CD4-positive, alpha-beta T cell (primary cell): ENCODE results near the gene TH. TPM values are rescaled to one million over a fixed set of nuclear protein-coding genes. Genes with fewer than 3 reads are reported as not detected.

ENCODE experiments used
- ATAC-seq: fragments of 200-7000 bp; cut with Tn5 transposase; one replicate; pipeline ENCODE4 v1.10.0; 2022; ENCODE audit warnings: mild to moderate bottlenecking; ENCODE audit not compliant: poor library complexity
- CTCF ChIA-PET: fragments of 350-600 bp; sonication (Branson Sonifier 250); formaldehyde crosslinking; loops from one replicate; lab custom pipeline; 2021; ENCODE audit warnings: antibody characterized with exemption, inconsistent platforms; lab: Charles Lee
- POLR2A ChIA-PET: fragments of 350-600 bp; sonication (Branson Sonifier 250); formaldehyde crosslinking; loops from one replicate; lab custom pipeline; 2021; ENCODE audit warnings: antibody characterized with exemption, inconsistent platforms; lab: Charles Lee
- DNase-seq, 14 experiments: peaks; one replicate each; pipeline ENCODE4 v3.0.0-alpha.2; 2013 to 2020; ENCODE audit warnings: mixed read lengths in 2 of 14
- H3K27ac ChIP-seq, 2 donors: one replicate each; pipeline versions ENCODE4 v1.5.1 to v1.7.0; 2013; ENCODE audit warnings: low read length in 2 of 2, low read depth in 1 of 2, mild to moderate bottlenecking in 1 of 2
- H3K27me3 ChIP-seq, 2 experiments: 1 replicate in 1 of 2; 2 replicates in 1 of 2; pipeline versions ENCODE4 v1.6.1 to v1.7.0; 2013; ENCODE audit warnings: low read length in 2 of 2, control low read depth in 1 of 2, mild to moderate bottlenecking in 1 of 2, moderate library complexity in 1 of 2; ENCODE audit not compliant: insufficient read depth in 2 of 2, control insufficient read depth in 1 of 2
- H3K36me3 ChIP-seq: one replicate; pipeline ENCODE4 v1.6.1; 2013; ENCODE audit warnings: low read length, control low read depth; ENCODE audit not compliant: insufficient read depth
- H3K4me1 ChIP-seq: one replicate; pipeline ENCODE4 v1.6.1; 2013; ENCODE audit warnings: low read length, control low read depth; ENCODE audit not compliant: insufficient read depth
- H3K4me3 ChIP-seq: one replicate; pipeline ENCODE4 v1.5.1; 2013; ENCODE audit warnings: mild to moderate bottlenecking, low read length, moderate library complexity
- H3K9me3 ChIP-seq, 2 experiments: 1 replicate in 1 of 2; 2 replicates in 1 of 2; pipeline versions ENCODE4 v1.6.1 to v1.7.0; 2013; ENCODE audit warnings: low read length in 2 of 2, mild to moderate bottlenecking in 2 of 2, control low read depth in 1 of 2, moderate library complexity in 1 of 2; ENCODE audit not compliant: control insufficient read depth in 1 of 2, insufficient read depth in 1 of 2
- H3K27ac Mint-ChIP-seq: one replicate; pipeline ENCODE4 v1.8.0; 2020; ENCODE audit warnings: mixed read lengths
- H3K27me3 Mint-ChIP-seq: one replicate; pipeline ENCODE4 v1.8.0; 2021; ENCODE audit warnings: mixed read lengths
- H3K36me3 Mint-ChIP-seq: one replicate; pipeline ENCODE4 v1.8.0; 2021; ENCODE audit warnings: low read depth, mixed read lengths
- H3K4me1 Mint-ChIP-seq: one replicate; pipeline ENCODE4 v1.8.0; 2021; ENCODE audit warnings: low read depth, mixed read lengths
- H3K4me3 Mint-ChIP-seq: one replicate; pipeline ENCODE4 v1.8.0; 2020; ENCODE audit warnings: mild to moderate bottlenecking, mixed read lengths
- H3K9me3 Mint-ChIP-seq: one replicate; pipeline ENCODE4 v1.8.0; 2020; ENCODE audit warnings: mixed read lengths
- CTCF ChIP-seq: fragments of 200-600 bp; IDR thresholded peaks from one replicate; pipeline ENCODE4 v1.8.0; 2022; ENCODE audit warnings: antibody characterized with exemption, mild to moderate bottlenecking
- intact Hi-C, 2 experiments: fragments of 100-400 bp; cut with DNase I in 1 of 2; cut with micrococcal nuclease in 1 of 2; formaldehyde crosslinking; loops; one replicate each; pipeline versions ENCODE4 v1.15.1 to v1.9.0; 2023 to 2025; cut with DNase I, micrococcal nuclease
- total RNA-seq, 174 experiments: library from RNA in 2 of 174; stranded (reverse) in 2 of 174; gene quantifications; one replicate each; pipeline ENCODE4 v1.2.3 and lab custom pipeline; 2021 to 2026

TH gene
- total RNA-seq, 2 experiments from 2014 or later: not detected

- H3K4me3 Mint-ChIP-seq: no peak overlapping the region
- ATAC-seq (no peak), DNase-seq (no peak)
- no peaks in the 10 kb centered on the region for H3K4me1 Mint-ChIP-seq
- no peak overlapping the region for H3K4me3 ChIP-seq
- H3K36me3 ChIP-seq: no peaks in the 10 kb centered on the region
- no peaks in the 10 kb centered on the region for H3K9me3 Mint-ChIP-seq
- CTCF ChIA-PET: no interaction called here
- H3K27me3 ChIP-seq: no peaks in the 10 kb centered on the region
- no peaks in the 10 kb centered on the region for H3K27me3 Mint-ChIP-seq
- H3K27ac ChIP-seq: no peak overlapping the region
- H3K9me3 ChIP-seq: peaks cover 0 to 9% of the 10 kb centered on the region in 2 experiments
- intact Hi-C loops: no loop called here
- H3K36me3 Mint-ChIP-seq: no peaks in the 10 kb centered on the region
- no peaks in the 10 kb centered on the region for H3K4me1 ChIP-seq
- TF ChIP-seq CTCF: no peak
- POLR2A ChIA-PET: no interaction called here
- H3K27ac Mint-ChIP-seq: no peak overlapping the region
Observed at GRCh38 chr11:2174361-2174760, 2.7 kb upstream of the TH start.

- no peaks in the 10 kb centered on the region for H3K27me3 ChIP-seq
- no peak overlapping the region for H3K4me3 ChIP-seq
- H3K27ac ChIP-seq: no peak overlapping the region
- intact Hi-C loops: no loop called here
- H3K4me1 ChIP-seq: no peaks in the 10 kb centered on the region
- Mint-ChIP-seq H3K4me3 (no peak overlapping the region), H3K27ac (no peak overlapping the region), H3K36me3 (no peaks in the 10 kb centered on the region), H3K27me3 (no peaks in the 10 kb centered on the region), H3K4me1 (no peaks in the 10 kb centered on the region), H3K9me3 (no peaks in the 10 kb centered on the region)
- no peaks in the 10 kb centered on the region for H3K36me3 ChIP-seq
- no peak for ATAC-seq
- POLR2A ChIA-PET: no interaction called here
- CTCF ChIA-PET: no interaction called here
- H3K9me3 ChIP-seq: peaks cover 0 to 9% of the 10 kb centered on the region in 2 experiments
- DNase-seq: no peak
- TF ChIP-seq CTCF: no peak
Observed at GRCh38 chr11:2173761-2174160, 2.1 kb upstream of the TH start.

- no peaks in the 10 kb centered on the region for H3K36me3 ChIP-seq
- no peaks in the 10 kb centered on the region for H3K36me3 Mint-ChIP-seq
- no peak for TF ChIP-seq CTCF
- H3K9me3 Mint-ChIP-seq: no peaks in the 10 kb centered on the region
- H3K27me3 ChIP-seq: no peaks in the 10 kb centered on the region
- H3K27ac Mint-ChIP-seq: no peak overlapping the region
- no peak overlapping the region for H3K4me3 Mint-ChIP-seq
- no peak overlapping the region for H3K4me3 ChIP-seq
- H3K4me1 Mint-ChIP-seq: no peaks in the 10 kb centered on the region
- intact Hi-C loops: no loop called here
- DNase-seq (peak in 1 of 14 experiments; percentile 7), ATAC-seq (no peak)
- no peak overlapping the region for H3K27ac ChIP-seq
- ChIA-PET CTCF (no interaction called here), POLR2A (no interaction called here)
- peaks cover under 1% of the 10 kb centered on the region for H3K27me3 Mint-ChIP-seq
- H3K9me3 ChIP-seq: peaks cover 0 to 9% of the 10 kb centered on the region in 2 experiments
- H3K4me1 ChIP-seq: no peaks in the 10 kb centered on the region
Observed at GRCh38 chr11:2173150-2173693, 1.6 kb upstream of the TH start.
